Measurements from ENCODE around the gene NDST4. TPM values are rescaled to one million over a fixed set of nuclear protein-coding genes. Genes with fewer than 3 reads are reported as not detected.
A peak's percentile ranks its signal among the peaks of the same experiment; 100 is the strongest.

Gene NDST4
- total and polyA plus RNA-seq, 2 donors from 2014 or later, result not detected

- no peak for TF ChIP-seq CTCF (IDR thresholded peaks at IDR 0.05; ENCODE audit: borderline replicate concordance, extremely low read depth, insufficient read depth)
- intact Hi-C loops (cut with DNase I), result no loop called here
- no peak overlapping the region for H3K9ac ChIP-seq (ENCODE audit: low read length in 3 of 3)
- H3K4me1 ChIP-seq (ENCODE audit: control insufficient read depth in 2 of 3, insufficient read depth in 2 of 3, low read depth in 1 of 3, low read length in 3 of 3), result no peaks in the 10 kb centered on the region
- no peak overlapping the region for H3K4me3 ChIP-seq (ENCODE audit: low read length in 3 of 3)
- no peaks in the 10 kb centered on the region for H3K27me3 ChIP-seq (ENCODE audit: control insufficient read depth, insufficient read depth, low read length)
- peak in 3 of 5 donors; percentile 14 to 39 (median 28) for DNase-seq
- no peak for FAIRE-seq
- H3K27ac ChIP-seq (ENCODE audit: low read depth in 2 of 2, low read length in 2 of 2), result no peak overlapping the region
- H3K36me3 ChIP-seq (ENCODE audit: control insufficient read depth in 2 of 3, insufficient read depth in 3 of 3, low read length in 3 of 3), result no peaks in the 10 kb centered on the region
- H3K9me3 ChIP-seq (ENCODE audit: control insufficient read depth in 2 of 3, insufficient read depth in 1 of 3, low read length in 3 of 3), result no peaks in the 10 kb centered on the region
Observed at GRCh38 chr4:114921790-114922591, 191.4 kb downstream of the NDST4 start.

GRCh38 chr4:114921191-114921590 is 192.2 kb downstream of the NDST4 start:
- Histone ChIP-seq H3K9ac (ENCODE audit: low read length in 3 of 3) (no peak overlapping the region), H3K27ac (ENCODE audit: low read depth in 2 of 2, low read length in 2 of 2) (no peak overlapping the region), H3K27me3 (ENCODE audit: control insufficient read depth, insufficient read depth, low read length) (no peaks in the 10 kb centered on the region), H3K4me1 (ENCODE audit: control insufficient read depth in 2 of 3, insufficient read depth in 2 of 3, low read depth in 1 of 3, low read length in 3 of 3) (no peaks in the 10 kb centered on the region), H3K4me3 (ENCODE audit: low read length in 3 of 3) (no peak overlapping the region), H3K9me3 (ENCODE audit: control insufficient read depth in 2 of 3, insufficient read depth in 1 of 3, low read length in 3 of 3) (no peaks in the 10 kb centered on the region), H3K36me3 (ENCODE audit: control insufficient read depth in 2 of 3, insufficient read depth in 3 of 3, low read length in 3 of 3) (no peaks in the 10 kb centered on the region)
- no peak for DNase-seq
- no peak for FAIRE-seq
- no peak for TF ChIP-seq CTCF (IDR thresholded peaks at IDR 0.05; ENCODE audit: borderline replicate concordance, extremely low read depth, insufficient read depth)
- intact Hi-C loops (cut with DNase I), result no loop called here

- H3K4me3 ChIP-seq (ENCODE audit: low read length in 3 of 3), result no peak overlapping the region
- H3K9ac ChIP-seq (ENCODE audit: low read length in 3 of 3), result no peak overlapping the region
- no peak overlapping the region for H3K27ac ChIP-seq (ENCODE audit: low read depth in 2 of 2, low read length in 2 of 2)
- intact Hi-C loops (cut with DNase I), result no loop called here
- no peaks in the 10 kb centered on the region for H3K36me3 ChIP-seq (ENCODE audit: control insufficient read depth in 2 of 3, insufficient read depth in 3 of 3, low read length in 3 of 3)
- no peaks in the 10 kb centered on the region for H3K9me3 ChIP-seq (ENCODE audit: control insufficient read depth in 2 of 3, insufficient read depth in 1 of 3, low read length in 3 of 3)
- no peak for FAIRE-seq
- H3K4me1 ChIP-seq (ENCODE audit: control insufficient read depth in 2 of 3, insufficient read depth in 2 of 3, low read depth in 1 of 3, low read length in 3 of 3), result no peaks in the 10 kb centered on the region
- H3K27me3 ChIP-seq (ENCODE audit: control insufficient read depth, insufficient read depth, low read length), result no peaks in the 10 kb centered on the region
- TF ChIP-seq CTCF (IDR thresholded peaks at IDR 0.05; ENCODE audit: borderline replicate concordance, extremely low read depth, insufficient read depth), result no peak
- DNase-seq, result no peak
Observed at GRCh38 chr4:114911111-114911510, 202.3 kb downstream of the NDST4 start.

All from kidney (tissue), 14 donors.